GM21737 (cell line): Measurements from ENCODE around the gene TANGO6.
"Not testable (repeated sequence)": the region's sequence is repeated elsewhere in the genome, so short reads cannot be mapped to it uniquely, and the experiment has no call there.

ENCODE experiments used
- ATAC-seq: cut with Tn5 transposase; IDR thresholded peaks from one replicate; pipeline ENCODE4 v1.9.1; 2021; ENCODE audit warnings: mild to moderate bottlenecking, moderate library complexity; ENCODE audit not compliant: unreplicated experiment

The TANGO6 gene

GRCh38 chr16:68960910-68961309 lies 117.6 kb downstream of the TANGO6 start:
- ATAC-seq = no peak

- no peak for ATAC-seq
Measured at GRCh38 chr16:68961778-68962402, 118.6 kb downstream of the TANGO6 start.

GRCh38 chr16:68969338-68969737 lies 126.0 kb downstream of the TANGO6 start:
- ATAC-seq = no peak

- ATAC-seq = no peak
Measured at GRCh38 chr16:68972013-68972412, 128.7 kb downstream of the TANGO6 start.

- ATAC-seq = no peak
Measured at GRCh38 chr16:68972720-68973119, 129.4 kb downstream of the TANGO6 start.

- no peak for ATAC-seq
Measured at GRCh38 chr16:68973611-68974120, 130.3 kb downstream of the TANGO6 start.

GRCh38 chr16:68978303-68978954 lies 135.1 kb downstream of the TANGO6 start:
- ATAC-seq = no peak

GRCh38 chr16:68980695-68981315 lies 137.5 kb downstream of the TANGO6 start:
- no peak for ATAC-seq

GRCh38 chr16:68981971-68982370 lies 138.6 kb downstream of the TANGO6 start:
- ATAC-seq = no peak

- no peak for ATAC-seq
Measured at GRCh38 chr16:68984467-68984866, 141.1 kb downstream of the TANGO6 start.

GRCh38 chr16:68985268-68985667 lies 141.9 kb downstream of the TANGO6 start:
- no peak for ATAC-seq

- no peak for ATAC-seq
Measured at GRCh38 chr16:68985855-68986254, 142.5 kb downstream of the TANGO6 start.

GRCh38 chr16:68987734-68988457 lies 144.6 kb downstream of the TANGO6 start:
- no peak for ATAC-seq

GRCh38 chr16:68990172-68990845 lies 147.0 kb downstream of the TANGO6 start:
- ATAC-seq = not testable (repeated sequence)

GRCh38 chr16:68991075-68991474 lies 147.7 kb downstream of the TANGO6 start:
- ATAC-seq = no peak

GRCh38 chr16:68992521-68992920 lies 149.2 kb downstream of the TANGO6 start:
- no peak for ATAC-seq

- ATAC-seq = no peak
Measured at GRCh38 chr16:68993456-68993855, 150.1 kb downstream of the TANGO6 start.

- ATAC-seq = no peak
Measured at GRCh38 chr16:68993885-68994284, 150.6 kb downstream of the TANGO6 start.

GRCh38 chr16:68994324-68994723 lies 151.0 kb downstream of the TANGO6 start:
- ATAC-seq = no peak

- ATAC-seq = no peak
Measured at GRCh38 chr16:68995011-68995504, 151.7 kb downstream of the TANGO6 start.

GRCh38 chr16:68997564-68997963 lies 154.2 kb downstream of the TANGO6 start:
- no peak for ATAC-seq
